Stimulated activated CD4-positive, alpha-beta T cell treated with anti-CD3 and anti-CD28 coated beads, Interleukin-4, amount 100 ng/mL, for 1 hour (primary cell): ENCODE data around the gene PLK4.
"Not testable (repeated sequence)": the region's sequence is repeated elsewhere in the genome, so short reads cannot be mapped to it uniquely, and the experiment has no call there.

Experiments used
- DNase-seq: peaks from one replicate; pipeline ENCODE4 v3.0.0-alpha.2; 2020

The PLK4 gene

DNA sequence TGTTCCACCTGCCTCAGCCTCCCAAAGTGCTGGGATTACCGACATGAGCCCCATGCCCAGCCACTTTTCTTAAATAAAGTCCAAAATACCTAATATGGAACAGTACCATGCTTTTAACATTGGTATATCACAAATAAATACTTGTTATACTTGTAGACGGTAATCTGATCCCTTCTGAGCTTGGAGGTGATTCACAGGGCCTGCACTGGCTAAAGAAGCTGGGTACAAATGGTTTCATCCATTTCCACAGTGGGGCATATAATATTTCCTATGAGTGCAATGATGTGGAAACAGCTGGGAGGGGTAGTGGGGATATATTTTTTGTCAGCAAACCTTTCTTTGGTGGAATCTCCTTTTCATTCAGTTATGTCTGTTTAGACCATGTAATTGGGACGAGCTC, 35.8 kb downstream of the PLK4 start:
- DNase-seq: no peak

DNA sequence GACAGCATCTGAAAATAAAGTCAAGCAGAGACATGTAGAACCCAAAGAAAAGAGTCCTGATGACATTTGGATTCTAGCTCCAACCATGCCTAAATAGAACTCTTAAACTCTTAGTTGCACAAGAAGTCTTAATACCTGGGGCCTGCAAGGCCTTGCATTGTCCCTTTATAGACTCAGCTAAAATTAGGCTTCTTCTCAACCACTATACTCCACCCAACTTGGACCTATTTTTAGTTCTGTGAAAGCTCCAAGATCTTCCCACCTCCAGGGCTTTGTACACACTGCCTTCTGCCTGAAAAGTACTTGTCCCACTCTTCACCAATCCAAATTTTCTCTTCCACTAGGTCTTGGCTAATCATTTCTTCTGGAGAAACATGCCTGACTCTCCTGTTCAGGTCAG, 36.5 kb downstream of the PLK4 start:
- DNase-seq: no peak

DNA sequence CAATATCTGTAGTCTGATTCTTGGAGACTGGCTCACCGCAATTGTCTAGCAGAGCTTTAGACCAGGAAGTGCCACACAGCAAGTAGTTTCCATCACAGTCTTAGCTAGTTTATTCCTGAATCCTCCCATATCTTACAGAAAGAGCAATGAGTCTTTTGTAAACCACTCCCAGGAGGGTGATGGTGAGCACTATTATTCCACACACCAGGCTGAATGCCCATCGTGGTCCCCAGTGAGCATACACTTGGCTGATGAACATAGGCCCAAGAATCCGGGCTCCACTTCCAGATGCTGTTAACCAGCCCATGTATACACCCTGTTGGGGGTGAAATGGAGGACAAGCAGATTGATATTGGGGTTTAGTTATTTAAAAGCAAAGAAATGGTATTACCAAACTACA, 39.8 kb downstream of the PLK4 start:
- DNase-seq: no peak

DNA sequence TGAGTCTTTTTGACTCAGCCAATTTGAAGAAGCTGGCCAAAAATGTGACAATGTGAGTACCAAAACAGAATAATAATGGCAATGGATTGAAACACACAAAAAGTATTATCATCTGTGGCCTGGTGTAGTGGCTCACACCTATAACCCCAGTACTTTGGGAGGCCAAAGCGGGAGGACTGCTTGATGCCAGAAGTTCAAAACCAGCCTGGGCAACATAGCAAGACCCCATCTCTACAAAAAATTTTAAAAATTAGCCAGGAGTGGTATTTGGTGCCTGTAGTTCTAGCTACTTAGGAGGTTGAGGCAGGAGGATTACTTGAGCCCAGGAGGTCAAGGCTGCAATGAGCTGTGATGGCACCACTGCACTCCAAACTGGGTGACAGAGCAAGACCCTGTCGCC, 41.5 kb downstream of the PLK4 start:
- DNase-seq: no peak

DNA sequence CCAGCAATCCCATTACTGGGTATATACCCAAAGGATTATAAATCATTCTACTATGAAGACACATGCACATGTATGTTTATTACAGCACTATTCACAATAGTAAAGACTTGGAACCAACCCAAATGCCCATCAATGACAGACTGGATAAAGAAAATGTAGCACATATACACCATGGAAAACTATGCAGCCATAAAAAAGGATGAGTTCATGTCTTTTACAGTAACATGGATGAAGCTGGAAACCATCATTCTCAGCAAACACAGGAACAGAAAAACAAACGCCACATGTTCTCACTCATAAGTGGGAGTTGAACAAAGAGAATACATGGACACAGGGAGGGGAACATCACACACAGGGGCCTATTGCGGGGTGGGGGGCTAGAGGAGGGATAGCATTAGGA, 45.0 kb downstream of the PLK4 start:
- not testable (repeated sequence) for DNase-seq

DNA sequence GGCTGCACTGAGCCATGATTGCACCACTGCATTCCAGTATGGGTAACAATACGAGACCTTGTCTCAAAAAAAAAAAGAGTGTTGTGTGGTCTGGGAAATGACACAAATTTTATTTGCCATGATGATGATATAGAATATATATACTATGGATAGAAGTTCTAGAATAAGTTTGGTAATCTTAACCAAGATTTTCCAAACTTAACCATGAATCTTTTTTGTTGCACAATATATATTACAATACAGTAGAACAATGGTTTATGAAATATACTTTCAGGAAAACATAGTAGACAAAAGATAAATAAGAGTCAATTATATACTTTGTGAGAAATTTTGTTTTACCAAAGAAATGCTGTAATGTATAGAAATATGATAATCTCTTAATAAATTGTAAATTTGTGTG, 49.5 kb downstream of the PLK4 start:
- no peak for DNase-seq

DNA sequence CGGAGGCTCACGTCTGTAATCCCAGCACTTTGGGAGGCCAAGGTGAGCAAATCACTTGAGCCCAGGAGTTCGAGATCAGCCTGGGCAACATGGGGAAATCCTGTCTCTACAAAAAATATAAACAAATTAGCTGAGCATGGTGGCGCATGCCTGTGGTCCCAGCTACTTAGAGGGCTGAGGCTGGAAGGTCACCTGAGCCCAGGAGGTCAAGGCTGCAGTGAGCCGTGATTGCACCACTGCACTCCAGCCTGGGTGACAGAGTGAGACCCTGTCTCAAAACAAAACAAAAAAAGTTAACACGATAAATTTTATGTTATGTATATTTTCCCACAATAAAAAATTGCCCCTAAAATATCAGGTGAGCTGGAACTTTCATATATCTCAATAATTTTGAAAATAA, 51.1 kb downstream of the PLK4 start:
- DNase-seq: not testable (repeated sequence)

DNA sequence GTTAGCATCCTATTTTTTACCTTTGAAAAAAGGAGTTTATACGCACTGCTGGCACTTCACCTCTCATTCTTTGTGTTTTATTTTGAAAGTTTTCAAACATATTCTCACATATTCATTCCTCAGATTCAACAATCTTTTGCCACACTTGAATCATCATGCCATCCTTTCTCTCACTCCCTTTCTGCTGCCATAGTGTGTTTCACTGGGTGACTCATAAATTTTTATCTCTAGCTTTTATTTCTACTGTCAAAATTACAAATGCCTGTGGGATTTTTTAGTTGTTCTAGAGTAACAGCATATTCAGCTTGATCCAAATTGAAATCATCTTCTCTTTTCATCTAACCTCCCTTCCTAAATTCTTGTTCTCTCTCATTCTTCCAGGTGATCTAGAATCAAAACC, 56.3 kb downstream of the PLK4 start:
- no peak for DNase-seq
